ENCODE measurements around the gene SPATC1L.

Gene SPATC1L

GRCh38 chr21:46118316-46119143, 65.7 kb downstream of the SPATC1L start:
- DNase-seq: no peak

DNA sequence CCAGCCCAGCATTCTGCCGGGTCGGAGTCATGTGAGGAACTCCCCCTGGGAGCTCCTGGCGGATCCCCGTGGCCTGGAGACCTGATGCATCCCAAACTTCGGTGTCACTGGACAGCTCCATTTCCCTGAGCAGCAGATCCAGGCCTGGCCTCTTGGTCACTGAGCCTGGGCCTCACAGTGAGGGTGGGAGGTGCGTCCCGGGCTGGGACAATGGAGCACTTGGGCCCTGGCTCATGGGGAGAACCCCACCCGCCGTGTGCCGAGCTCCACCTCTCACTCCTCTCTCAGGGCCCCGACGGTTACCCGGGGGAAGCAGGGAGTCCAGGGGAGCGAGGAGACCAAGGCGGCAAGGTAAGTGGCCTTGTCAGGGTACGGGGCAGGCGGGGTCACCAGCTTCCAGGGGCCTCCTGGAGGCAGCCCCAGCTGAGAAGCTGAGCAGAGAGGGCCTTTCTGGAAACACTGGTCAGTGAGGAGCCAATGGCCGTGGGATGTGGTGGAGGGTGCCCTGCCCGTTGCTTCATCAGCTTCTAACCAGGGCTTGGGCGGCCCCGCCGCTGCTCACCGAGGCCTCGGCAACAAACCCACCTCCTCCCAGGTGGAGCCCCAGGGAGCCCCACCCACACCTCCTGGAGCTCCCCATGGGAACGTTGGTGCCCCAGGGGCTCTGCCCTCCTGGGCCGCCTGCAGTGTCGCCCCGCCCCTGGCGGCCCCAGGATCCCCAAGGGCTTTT, 66.5 kb downstream of the SPATC1L start:
- no peak for DNase-seq

- DNase-seq: no peak
Measured at GRCh38 chr21:46116776-46117585, 67.3 kb downstream of the SPATC1L start.

DNA sequence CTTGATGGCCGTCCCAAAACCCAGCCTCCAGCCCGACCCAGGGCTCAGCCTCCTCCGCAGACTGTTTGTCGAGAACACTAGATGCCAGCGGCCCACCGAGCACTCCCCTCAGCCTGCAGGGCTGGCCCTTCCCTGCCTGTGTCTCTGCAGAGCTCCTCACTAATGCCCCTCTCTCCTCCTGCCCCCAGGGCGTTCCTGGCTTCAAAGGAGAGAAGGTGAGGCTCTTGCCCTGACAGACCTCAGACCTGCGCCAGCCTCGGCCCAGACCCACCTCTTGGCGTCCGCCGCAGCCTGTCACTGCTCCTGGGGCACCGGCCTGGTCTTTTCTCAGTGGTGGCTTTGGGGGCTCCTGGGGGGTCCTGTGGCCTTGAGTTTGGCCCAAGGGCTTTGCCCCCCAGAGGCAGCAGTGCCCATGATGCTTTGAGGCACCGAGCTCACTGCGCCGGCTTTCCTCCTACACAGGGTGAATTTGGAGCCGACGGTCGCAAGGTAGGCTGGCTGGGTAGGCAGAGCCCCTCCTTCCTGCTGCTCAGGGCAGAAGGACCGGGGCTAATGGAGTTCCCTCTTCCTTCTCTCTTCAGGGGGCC, 68.0 kb downstream of the SPATC1L start:
- DNase-seq: no peak

DNA sequence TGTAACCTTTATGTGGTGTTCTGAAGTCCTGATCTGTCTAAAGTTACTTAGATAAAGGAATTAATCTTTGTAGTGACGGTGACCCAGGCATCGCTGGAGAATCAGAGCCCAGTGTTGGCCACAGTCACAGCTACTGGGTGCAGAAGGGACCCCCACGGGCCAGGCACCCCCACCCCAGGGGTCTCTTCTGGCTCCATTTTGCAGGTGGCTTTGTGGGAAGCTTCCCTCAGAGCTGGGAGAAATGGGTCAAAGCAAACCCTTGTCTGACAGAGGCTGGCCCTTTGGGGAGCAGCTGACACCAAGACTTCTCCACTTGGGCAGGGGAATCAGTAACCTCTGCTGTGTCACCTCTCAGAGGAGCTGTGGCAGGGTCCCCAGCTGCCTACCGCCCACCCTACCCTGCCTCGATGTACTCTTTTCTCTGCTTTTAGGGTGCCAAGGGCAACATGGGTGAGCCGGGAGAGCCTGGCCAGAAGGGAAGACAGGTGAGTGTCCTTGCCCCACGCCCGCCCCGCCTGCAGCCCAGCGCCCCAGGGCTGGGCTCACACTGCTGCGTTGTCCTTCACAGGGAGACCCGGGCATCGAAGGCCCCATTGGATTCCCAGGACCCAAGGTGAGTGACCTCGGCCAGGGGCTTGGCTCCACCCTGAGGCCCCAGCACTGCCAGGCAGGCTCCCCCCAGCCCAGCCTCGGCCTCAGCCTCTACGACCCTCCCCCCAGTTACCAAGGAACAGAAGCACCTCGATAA, 68.6 kb downstream of the SPATC1L start:
- DNase-seq: no peak

DNA sequence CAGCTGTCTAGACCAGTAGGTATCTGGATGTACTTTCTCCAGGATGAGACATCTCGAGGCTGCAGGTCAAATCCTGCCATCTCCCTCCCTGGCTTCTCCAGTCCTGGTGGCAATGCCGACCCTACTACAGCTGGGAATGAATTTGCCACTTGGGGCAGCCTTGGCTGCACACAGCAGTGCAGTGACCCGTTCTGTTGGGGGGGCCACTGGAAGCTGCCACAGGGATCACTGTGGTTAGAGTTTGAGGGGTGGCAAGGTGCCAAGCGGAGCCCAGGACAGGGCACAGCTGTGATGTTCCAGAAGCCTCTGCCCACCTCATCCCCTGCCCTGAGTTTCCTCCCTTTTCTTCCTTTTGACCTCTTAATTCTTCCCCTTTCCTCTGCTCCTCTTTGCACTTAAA, 69.3 kb downstream of the SPATC1L start:
- no peak for DNase-seq

GRCh38 chr21:46113497-46114176, 70.6 kb downstream of the SPATC1L start:
- DNase-seq: no peak

GRCh38 chr21:46112725-46113215, 71.5 kb downstream of the SPATC1L start:
- no peak for DNase-seq

DNA sequence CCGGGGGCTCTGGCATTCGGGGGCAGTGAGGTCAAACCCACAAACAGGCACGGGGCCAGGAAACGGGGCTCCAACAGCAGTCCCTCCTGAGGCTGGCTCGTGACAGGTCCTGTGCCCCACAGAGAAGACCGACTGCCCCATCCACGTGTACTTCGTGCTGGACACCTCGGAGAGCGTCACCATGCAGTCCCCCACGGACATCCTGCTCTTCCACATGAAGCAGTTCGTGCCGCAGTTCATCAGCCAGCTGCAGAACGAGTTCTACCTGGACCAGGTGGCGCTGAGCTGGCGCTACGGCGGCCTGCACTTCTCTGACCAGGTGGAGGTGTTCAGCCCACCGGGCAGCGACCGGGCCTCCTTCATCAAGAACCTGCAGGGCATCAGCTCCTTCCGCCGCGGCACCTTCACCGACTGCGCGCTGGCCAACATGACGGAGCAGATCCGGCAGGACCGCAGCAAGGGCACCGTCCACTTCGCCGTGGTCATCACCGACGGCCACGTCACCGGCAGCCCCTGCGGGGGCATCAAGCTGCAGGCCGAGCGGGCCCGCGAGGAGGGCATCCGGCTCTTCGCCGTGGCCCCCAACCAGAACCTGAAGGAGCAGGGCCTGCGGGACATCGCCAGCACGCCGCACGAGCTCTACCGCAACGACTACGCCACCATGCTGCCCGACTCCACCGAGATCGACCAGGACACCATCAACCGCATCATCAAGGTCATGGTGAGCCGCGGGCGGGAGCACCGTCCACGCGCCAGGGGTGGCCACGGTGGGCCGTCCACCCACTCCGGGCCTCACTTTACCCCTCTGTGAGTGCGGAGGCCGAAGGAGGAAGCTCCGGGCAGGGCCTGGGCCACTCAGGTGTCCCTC, 72.2 kb downstream of the SPATC1L start:
- no peak for DNase-seq

- no peak for DNase-seq
Measured at GRCh38 chr21:46111193-46111571, 73.1 kb downstream of the SPATC1L start.
